HepG2 (cell line): ENCODE results near the gene BICDL1. TPM values are rescaled to one million over a fixed set of nuclear protein-coding genes. Genes with fewer than 3 reads are reported as not detected.

Experiments used
- CEBPG ChIP-seq: IDR thresholded peaks from 2 replicates; pipeline ENCODE4 v1.6.1; 2016
- EP300 ChIP-seq, 3 experiments: sonication (generic) in 1 of 3; formaldehyde crosslinking in 1 of 3; IDR thresholded peaks; 2 replicates each; pipeline versions ENCODE4 v1.5.1 to v1.6.1; 2011 to 2020; ENCODE audit warnings: low read depth in 2 of 3, low read length in 2 of 3, borderline replicate concordance in 1 of 3, improper control_type of control experiment in 1 of 3, mild to moderate bottlenecking in 1 of 3, missing genetic modification reagents in 1 of 3, moderate library complexity in 1 of 3
- FOXA3 ChIP-seq: IDR thresholded peaks from 2 replicates; pipeline ENCODE4 v1.6.1; 2016; ENCODE audit warnings: missing genetic modification reagents, missing compliant biosample characterization
- FOXJ3 ChIP-seq: sonication (generic); formaldehyde crosslinking; IDR thresholded peaks from 2 replicates; pipeline ENCODE4 v1.4.0; 2020; ENCODE audit warnings: missing genetic modification reagents, mild to moderate bottlenecking, borderline replicate concordance
- FOXK1 ChIP-seq: sonication (generic); formaldehyde crosslinking; IDR thresholded peaks from 2 replicates; pipeline ENCODE4 v1.4.0; 2020; ENCODE audit warnings: low read depth, missing genetic modification reagents, borderline replicate concordance
- FOXM1 ChIP-seq: sonication (generic); formaldehyde crosslinking; IDR thresholded peaks from 2 replicates; pipeline ENCODE4 v1.5.0; 2020; ENCODE audit warnings: missing genetic modification reagents
- FOXP1 ChIP-seq, 2 experiments: fragments of 450-650 bp in 1 of 2; IDR thresholded peaks; 2 replicates each; pipeline ENCODE4 v1.6.1; 2017 to 2018; ENCODE audit warnings: antibody characterized with exemption in 1 of 2
- GABPB1 ChIP-seq: IDR thresholded peaks from 2 replicates; pipeline ENCODE4 v1.6.1; 2016; ENCODE audit warnings: mild to moderate bottlenecking, missing genetic modification reagents, moderate library complexity, missing compliant biosample characterization
- HMG20B ChIP-seq: conservative IDR thresholded peaks from 2 replicates; pipeline ENCODE4 v1.6.1; 2016; ENCODE audit warnings: missing genetic modification reagents, missing compliant biosample characterization
- ISL2 ChIP-seq: sonication (generic); formaldehyde crosslinking; IDR thresholded peaks from 2 replicates; pipeline ENCODE4 v1.5.0; 2020; ENCODE audit warnings: missing genetic modification reagents
- NKX3-1 ChIP-seq: sonication (generic); formaldehyde crosslinking; IDR thresholded peaks from 2 replicates; pipeline ENCODE4 v1.5.0; 2020; ENCODE audit warnings: missing genetic modification reagents
- PCBP1 ChIP-seq: fragments of 200-400 bp; formaldehyde crosslinking; IDR thresholded peaks from 2 replicates; pipeline ENCODE4 v1.6.1; 2017; ENCODE audit warnings: mild to moderate bottlenecking, low read depth, low read length, borderline replicate concordance
- PRPF4 ChIP-seq: fragments of 200-400 bp; formaldehyde crosslinking; IDR thresholded peaks from 2 replicates; pipeline ENCODE4 v1.6.1; 2016; ENCODE audit warnings: low read length, low read depth; ENCODE audit not compliant: poor library complexity, severe bottlenecking
- SIX4 ChIP-seq: sonication (generic); formaldehyde crosslinking; IDR thresholded peaks from 2 replicates; pipeline ENCODE4 v1.4.0; 2020; ENCODE audit warnings: missing genetic modification reagents
- SOX5 ChIP-seq: IDR thresholded peaks from 2 replicates; pipeline ENCODE4 v1.6.1; 2016; ENCODE audit warnings: borderline replicate concordance
- ZNF552 ChIP-seq: sonication (generic); formaldehyde crosslinking; IDR thresholded peaks from 2 replicates; pipeline ENCODE4 v1.9.0; 2022; ENCODE audit warnings: missing genetic modification reagents, mild to moderate bottlenecking, borderline replicate concordance
- ZNF558 ChIP-seq: sonication (generic); formaldehyde crosslinking; IDR thresholded peaks from 2 replicates; pipeline ENCODE4 v1.9.0; 2022; ENCODE audit warnings: mild to moderate bottlenecking, missing genetic modification reagents, borderline replicate concordance
- ZNF703 ChIP-seq: sonication (generic); formaldehyde crosslinking; IDR thresholded peaks from 2 replicates; pipeline ENCODE4 v1.5.1; 2020; ENCODE audit warnings: missing genetic modification reagents, mild to moderate bottlenecking, moderate library complexity, borderline replicate concordance
- polyA plus RNA-seq, 8 experiments: library from polyadenylated mRNA; depleted of rRNA in 3 of 8; stranded (reverse) in 7 of 8; unstranded in 1 of 8; fragments of >200 nt; fragmentation: Illumina TruSeq in 4 of 8; extraction: Trizol in 4 of 8; gene quantifications; 2 replicates each; pipeline versions ENCODE4 v1.2.1 to v1.2.3, GENCODE V29; 2011 to 2016; ENCODE audit warnings: low read depth in 4 of 8, missing spikeins in 1 of 8, mixed read lengths in 1 of 8; ENCODE audit not compliant: insufficient read depth in 1 of 8
- total RNA-seq, 5 experiments: library from RNA; depleted of rRNA; stranded (reverse); fragments of >200 nt; fragmentation: Illumina TruSeq; extraction: Trizol; gene quantifications; 2 replicates each; pipeline ENCODE4 v1.2.3, GENCODE V29; 2016; ENCODE audit warnings: low read depth in 1 of 5
- TF ChIP-seq, protein P1 (sequence below): sonication (generic); formaldehyde crosslinking; IDR thresholded peaks from 2 replicates; pipeline ENCODE4 v1.5.1; 2020; ENCODE audit warnings: mild to moderate bottlenecking, missing genetic modification reagents, borderline replicate concordance
- TF ChIP-seq, protein P2 (sequence below): IDR thresholded peaks from 2 replicates; pipeline ENCODE4 v1.4.0; 2020; ENCODE audit warnings: mild to moderate bottlenecking, missing genetic modification reagents
- TF ChIP-seq, protein P3 (sequence below): IDR thresholded peaks from 2 replicates; pipeline ENCODE4 v1.6.1; 2012; ENCODE audit warnings: inconsistent platforms
- TF ChIP-seq, protein P4 (sequence below): sonication (generic); formaldehyde crosslinking; IDR thresholded peaks from 2 replicates; pipeline ENCODE4 v1.4.0; 2020; ENCODE audit warnings: missing genetic modification reagents

The BICDL1 gene
- total and polyA plus RNA-seq, 2 of the 13 experiments (the other 11 are each of a cell fraction or from before 2014, with no cell fraction given) = 3.6 to 9.7 TPM

DNA sequence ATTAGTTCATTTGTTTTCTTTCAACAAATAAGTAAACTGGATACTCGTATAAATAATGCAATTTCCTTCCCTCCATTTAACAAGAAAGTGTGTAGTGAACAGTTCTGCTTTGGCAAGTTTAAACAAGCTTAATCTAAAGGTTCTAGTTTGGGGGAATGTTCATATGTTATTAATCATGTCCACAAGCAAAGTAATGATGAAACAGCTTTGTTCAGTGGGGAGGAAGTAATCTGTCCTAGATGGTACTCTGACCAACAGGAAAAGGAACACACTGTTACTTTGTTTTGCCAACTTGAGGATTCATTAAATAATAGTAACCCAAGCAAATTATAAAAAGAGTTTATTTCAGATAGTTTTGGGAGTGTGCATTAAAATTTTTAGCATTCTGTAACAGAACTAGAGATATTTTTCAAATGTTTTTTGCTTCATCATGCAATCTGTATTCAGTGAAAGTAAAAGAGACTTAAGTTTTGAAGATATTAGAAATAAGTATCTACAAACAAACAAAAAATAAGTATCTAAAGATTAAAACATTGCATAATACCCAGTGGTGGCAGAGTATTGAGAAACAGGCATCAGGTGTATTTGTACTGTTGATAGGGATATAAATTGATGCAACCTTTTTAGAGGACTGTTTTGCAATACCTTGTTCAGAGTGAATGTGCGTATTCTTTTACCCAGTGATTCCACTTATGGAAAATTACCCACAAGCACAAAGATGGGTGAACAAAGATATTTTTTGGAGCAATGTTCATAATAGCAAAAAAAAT, 66.4 kb downstream of the BICDL1 start (continued):
- peak; percentile 36 for TF ChIP-seq FOXA3 (CRISPR knock-in tag)
- peak; percentile 46 to 78; a peak in 3 of 4 replicates for TF ChIP-seq EP300 (IDR thresholded peaks at IDR 0.05; ENCODE audit: low read depth in 2 of 2, low read length in 2 of 2)
- no peak for TF ChIP-seq EP300 (CRISPR knock-in tag; IDR thresholded peaks at IDR 0.05; ENCODE audit: borderline replicate concordance)
- TF ChIP-seq, protein P1, sequence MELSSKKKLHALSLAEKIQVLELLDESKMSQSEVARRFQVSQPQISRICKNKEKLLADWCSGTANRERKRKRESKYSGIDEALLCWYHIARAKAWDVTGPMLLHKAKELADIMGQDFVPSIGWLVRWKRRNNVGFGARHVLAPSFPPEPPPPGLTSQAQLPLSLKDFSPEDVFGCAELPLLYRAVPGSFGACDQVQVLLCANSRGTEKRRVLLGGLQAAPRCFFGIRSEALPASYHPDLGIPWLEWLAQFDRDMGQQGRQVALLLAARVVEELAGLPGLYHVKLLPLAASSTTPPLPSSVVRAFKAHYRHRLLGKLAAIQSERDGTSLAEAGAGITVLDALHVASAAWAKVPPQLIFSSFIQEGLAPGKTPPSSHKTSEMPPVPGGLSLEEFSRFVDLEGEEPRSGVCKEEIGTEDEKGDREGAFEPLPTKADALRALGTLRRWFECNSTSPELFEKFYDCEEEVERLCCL (CRISPR knock-in tag) = no peak
- TF ChIP-seq SOX5 (CRISPR knock-in tag) = peak; percentile 39; the same call in 1 of the 2 replicates
- TF ChIP-seq ZNF703 (CRISPR knock-in tag) = no peak
- peak; percentile 96 for TF ChIP-seq CEBPG
- TF ChIP-seq NKX3-1 (CRISPR knock-in tag) = no peak
- TF ChIP-seq ISL2 = peak; percentile 52; the same call in 1 of the 2 replicates
- TF ChIP-seq HMG20B (CRISPR knock-in tag) = 0 out of 2 replicates have a peak, but pooled peaks have one; percentile 21
- no peak for TF ChIP-seq FOXK1 (CRISPR knock-in tag)
- TF ChIP-seq, protein P2, sequence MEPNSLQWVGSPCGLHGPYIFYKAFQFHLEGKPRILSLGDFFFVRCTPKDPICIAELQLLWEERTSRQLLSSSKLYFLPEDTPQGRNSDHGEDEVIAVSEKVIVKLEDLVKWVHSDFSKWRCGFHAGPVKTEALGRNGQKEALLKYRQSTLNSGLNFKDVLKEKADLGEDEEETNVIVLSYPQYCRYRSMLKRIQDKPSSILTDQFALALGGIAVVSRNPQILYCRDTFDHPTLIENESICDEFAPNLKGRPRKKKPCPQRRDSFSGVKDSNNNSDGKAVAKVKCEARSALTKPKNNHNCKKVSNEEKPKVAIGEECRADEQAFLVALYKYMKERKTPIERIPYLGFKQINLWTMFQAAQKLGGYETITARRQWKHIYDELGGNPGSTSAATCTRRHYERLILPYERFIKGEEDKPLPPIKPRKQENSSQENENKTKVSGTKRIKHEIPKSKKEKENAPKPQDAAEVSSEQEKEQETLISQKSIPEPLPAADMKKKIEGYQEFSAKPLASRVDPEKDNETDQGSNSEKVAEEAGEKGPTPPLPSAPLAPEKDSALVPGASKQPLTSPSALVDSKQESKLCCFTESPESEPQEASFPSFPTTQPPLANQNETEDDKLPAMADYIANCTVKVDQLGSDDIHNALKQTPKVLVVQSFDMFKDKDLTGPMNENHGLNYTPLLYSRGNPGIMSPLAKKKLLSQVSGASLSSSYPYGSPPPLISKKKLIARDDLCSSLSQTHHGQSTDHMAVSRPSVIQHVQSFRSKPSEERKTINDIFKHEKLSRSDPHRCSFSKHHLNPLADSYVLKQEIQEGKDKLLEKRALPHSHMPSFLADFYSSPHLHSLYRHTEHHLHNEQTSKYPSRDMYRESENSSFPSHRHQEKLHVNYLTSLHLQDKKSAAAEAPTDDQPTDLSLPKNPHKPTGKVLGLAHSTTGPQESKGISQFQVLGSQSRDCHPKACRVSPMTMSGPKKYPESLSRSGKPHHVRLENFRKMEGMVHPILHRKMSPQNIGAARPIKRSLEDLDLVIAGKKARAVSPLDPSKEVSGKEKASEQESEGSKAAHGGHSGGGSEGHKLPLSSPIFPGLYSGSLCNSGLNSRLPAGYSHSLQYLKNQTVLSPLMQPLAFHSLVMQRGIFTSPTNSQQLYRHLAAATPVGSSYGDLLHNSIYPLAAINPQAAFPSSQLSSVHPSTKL (CRISPR knock-in tag) = peak; percentile 76; the same call in 1 of the 2 replicates
- TF ChIP-seq PRPF4 = no peak
- TF ChIP-seq ZNF558 = no peak
- TF ChIP-seq GABPB1 (CRISPR knock-in tag) = no peak
- TF ChIP-seq SIX4 (CRISPR knock-in tag) = 0 out of 2 replicates have a peak, but pooled peaks have one; percentile 35
- TF ChIP-seq, protein P3, sequence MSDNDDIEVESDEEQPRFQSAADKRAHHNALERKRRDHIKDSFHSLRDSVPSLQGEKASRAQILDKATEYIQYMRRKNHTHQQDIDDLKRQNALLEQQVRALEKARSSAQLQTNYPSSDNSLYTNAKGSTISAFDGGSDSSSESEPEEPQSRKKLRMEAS = no peak
- TF ChIP-seq FOXM1 = no peak
- TF ChIP-seq ZNF552 = no peak
- TF ChIP-seq PCBP1 = no peak
- TF ChIP-seq FOXJ3 (CRISPR knock-in tag) = 0 out of 2 replicates have a peak, but pooled peaks have one; percentile 46
- TF ChIP-seq, protein P4, sequence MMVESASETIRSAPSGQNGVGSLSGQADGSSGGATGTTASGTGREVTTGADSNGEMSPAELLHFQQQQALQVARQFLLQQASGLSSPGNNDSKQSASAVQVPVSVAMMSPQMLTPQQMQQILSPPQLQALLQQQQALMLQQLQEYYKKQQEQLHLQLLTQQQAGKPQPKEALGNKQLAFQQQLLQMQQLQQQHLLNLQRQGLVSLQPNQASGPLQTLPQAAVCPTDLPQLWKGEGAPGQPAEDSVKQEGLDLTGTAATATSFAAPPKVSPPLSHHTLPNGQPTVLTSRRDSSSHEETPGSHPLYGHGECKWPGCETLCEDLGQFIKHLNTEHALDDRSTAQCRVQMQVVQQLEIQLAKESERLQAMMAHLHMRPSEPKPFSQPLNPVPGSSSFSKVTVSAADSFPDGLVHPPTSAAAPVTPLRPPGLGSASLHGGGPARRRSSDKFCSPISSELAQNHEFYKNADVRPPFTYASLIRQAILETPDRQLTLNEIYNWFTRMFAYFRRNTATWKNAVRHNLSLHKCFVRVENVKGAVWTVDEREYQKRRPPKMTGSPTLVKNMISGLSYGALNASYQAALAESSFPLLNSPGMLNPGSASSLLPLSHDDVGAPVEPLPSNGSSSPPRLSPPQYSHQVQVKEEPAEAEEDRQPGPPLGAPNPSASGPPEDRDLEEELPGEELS = 0 out of 2 replicates have a peak, but pooled peaks have one; percentile 35
- TF ChIP-seq FOXP1 (IDR thresholded peaks at IDR 0.05) = no peak
- TF ChIP-seq FOXP1 (CRISPR knock-in tag; IDR thresholded peaks at IDR 0.05) = peak; percentile 48; the same call in 1 of the 2 replicates
